GM19238 (cell line): ENCODE results near the gene ZNF672.

Source experiments
- DNase-seq: peaks from one replicate; pipeline ENCODE4 v3.0.0; 2011; ENCODE audit warnings: low spot score; ENCODE audit not compliant: insufficient read length

The ZNF672 gene

GRCh38 chr1:248831842-248832241 is 6.2 kb upstream of the ZNF672 start:
- no peak for DNase-seq

GRCh38 chr1:248834343-248834940 is 3.6 kb upstream of the ZNF672 start:
- DNase-seq = no peak

- DNase-seq = no peak
Measured at GRCh38 chr1:248837045-248837780, 811 bp upstream of the ZNF672 start.

- DNase-seq = peak; percentile 82
Measured at GRCh38 chr1:248838357-248839167, 538 bp downstream of the ZNF672 start.

- no peak for DNase-seq
Measured at GRCh38 chr1:248839168-248839555, 1.1 kb downstream of the ZNF672 start.

DNA sequence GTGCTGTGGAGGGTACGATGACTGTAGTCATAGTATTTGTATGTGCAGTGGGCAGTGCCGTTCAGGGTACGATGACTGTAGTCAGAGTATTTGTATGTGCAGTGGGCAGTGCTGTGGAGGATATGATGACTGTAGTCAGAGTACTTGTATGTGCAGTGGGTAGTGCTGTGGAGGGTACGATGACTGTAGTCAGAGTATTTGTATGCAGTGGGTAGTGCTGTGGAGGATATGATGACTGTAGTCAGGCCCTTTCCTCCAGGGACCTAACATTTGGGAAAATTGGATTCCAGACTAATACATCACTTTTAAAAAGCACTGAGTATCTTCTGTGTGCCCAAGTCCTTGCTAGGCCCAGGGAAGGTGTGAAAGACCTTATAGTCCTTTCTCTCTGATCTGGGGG is 2.9 kb downstream of the ZNF672 start:
- no peak for DNase-seq

DNA sequence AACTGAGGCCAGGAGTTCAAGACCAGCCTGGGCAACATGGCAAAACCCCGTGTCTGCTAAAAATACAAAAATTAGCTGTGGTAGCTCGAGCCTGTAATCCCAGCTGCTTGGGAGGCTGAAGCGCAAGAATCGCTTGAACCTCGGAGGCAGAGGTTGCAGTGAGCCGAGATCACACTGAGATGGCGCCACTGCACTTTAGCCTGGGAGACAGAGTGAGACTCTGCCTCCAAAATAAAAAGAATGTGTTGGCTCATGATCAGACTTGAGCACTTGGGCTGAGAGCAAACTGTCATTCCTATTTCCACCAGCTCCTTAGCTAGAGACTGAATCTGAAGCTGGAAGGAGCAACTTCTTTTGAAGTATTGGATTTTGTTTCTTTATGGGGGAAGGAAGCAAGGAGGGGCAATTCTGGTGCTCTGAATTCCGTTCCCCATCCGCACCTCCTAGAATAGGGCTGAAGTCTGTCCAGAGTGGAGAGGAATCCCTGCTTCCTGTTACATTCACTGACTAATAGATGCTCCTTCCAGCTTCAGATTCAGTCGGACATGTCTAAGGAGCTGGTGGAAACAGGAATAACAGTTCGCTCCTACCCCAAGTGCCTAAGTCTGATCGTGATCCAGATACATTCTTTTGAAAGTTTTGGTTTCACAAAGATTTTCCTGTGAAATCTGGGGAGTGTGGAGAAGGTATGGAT is 3.8 kb downstream of the ZNF672 start:
- DNase-seq = no peak

GRCh38 chr1:248842781-248843331 is 4.8 kb downstream of the ZNF672 start:
- DNase-seq = no peak

DNA sequence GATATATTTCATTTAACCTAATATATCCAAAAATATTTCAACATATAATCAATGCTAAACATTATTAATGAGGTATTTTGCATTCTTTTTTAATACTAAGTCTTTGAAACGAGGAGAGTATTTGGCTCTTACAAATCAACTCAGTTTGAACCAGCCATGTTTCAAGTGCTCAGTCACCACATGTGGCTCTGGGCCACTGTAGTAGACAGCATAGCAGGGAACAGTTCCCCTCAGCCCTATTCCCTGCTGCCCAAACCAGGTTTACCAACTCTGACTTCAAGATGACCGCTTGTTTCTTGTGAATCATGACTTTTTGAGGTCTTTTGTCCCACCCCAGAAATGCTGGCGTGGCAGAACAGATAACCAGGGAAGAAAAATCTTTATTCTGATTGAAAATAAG is 5.7 kb downstream of the ZNF672 start:
- DNase-seq = no peak

- no peak for DNase-seq
Measured at GRCh38 chr1:248844526-248844925, 6.5 kb downstream of the ZNF672 start.

GRCh38 chr1:248847181-248847955 is 9.3 kb downstream of the ZNF672 start:
- no peak for DNase-seq

- DNase-seq = no peak
Measured at GRCh38 chr1:248847956-248848561, 10.0 kb downstream of the ZNF672 start.

- DNase-seq = no peak
Measured at GRCh38 chr1:248848602-248849001, 10.6 kb downstream of the ZNF672 start.

DNA sequence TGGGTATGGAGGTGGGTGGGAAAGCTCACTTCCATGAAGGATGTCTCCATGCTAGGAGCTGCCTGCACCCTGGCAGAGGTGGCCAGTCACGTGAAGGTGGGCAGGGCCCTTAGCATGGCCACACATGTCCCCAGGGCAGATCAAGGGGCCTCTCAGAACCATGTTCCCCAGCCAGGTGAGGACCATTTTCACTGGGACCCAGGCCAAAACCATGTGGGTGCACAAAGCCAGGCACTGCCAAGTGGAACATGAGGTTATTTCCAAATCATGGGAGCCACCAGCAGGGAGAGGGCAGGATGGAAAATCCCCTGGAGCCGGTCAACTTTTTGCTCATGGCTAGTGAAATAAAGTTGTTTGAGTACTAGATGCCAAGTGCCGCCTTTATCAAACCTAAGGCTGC is 11.1 kb downstream of the ZNF672 start:
- DNase-seq = no peak

DNA sequence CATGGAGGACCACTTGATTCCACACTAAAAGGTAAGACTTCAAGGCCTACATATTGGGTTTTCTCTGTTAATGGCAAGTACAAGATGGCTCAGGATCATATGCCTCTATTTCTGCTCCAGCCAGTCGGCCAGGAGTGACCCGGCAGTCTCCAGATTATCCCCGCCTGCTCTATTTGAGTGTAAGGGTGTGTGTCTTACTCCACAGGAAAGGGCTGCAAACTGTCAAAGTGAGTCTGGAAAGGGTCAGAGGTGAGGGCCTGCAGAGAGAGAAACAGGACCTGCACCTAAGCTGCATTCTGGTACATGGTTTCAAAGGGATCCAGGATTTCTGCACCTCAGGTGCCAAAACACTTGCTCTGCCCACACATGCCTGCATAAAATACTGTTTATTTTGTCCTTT is 11.6 kb downstream of the ZNF672 start:
- no peak for DNase-seq

- no peak for DNase-seq
Measured at GRCh38 chr1:248850124-248850523, 12.1 kb downstream of the ZNF672 start.

GRCh38 chr1:248850536-248851251 is 12.7 kb downstream of the ZNF672 start:
- DNase-seq = no peak

GRCh38 chr1:248851390-248851789 is 13.4 kb downstream of the ZNF672 start:
- DNase-seq = no peak

DNA sequence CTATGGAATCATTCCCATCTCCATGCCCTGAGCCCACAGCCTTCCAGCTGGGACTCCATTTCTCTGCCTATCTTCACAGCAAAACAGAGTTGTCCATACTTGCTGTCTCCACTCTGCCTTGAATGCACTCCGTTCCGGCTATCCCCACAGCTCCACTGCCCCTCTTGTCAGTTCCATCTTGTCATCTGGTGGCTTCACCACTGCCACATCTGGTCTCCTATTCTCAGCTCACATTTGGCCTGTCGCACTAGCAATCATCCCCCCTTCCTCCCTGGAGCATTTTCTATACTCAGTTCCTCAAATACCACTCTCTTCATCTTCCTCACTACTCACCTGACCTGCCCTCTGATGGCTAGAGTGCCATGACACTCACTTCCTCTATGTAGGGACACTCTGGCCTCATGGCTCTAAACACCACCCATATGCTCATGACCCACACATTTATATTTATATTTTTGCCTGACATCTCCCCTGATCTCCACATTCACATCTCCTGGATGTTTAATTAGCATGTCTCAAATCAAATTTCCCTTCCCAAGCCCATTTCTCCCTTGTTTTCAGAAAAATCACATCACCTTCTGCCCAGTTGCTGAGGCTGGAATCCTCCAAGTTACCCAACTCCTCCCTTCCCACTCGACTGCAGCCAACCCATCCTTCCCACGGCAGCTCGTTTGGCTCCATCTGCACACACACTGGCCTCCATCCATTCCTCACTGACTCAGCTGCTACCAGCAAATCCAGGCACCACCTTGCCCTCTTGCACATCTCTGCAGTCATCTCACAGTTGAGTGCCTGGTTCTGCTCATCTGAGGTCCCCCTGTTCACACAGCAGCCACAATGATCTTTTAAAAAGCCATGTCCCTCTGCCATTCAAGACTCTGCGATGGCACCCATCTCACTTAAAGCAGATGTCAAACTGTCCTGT is 14.7 kb downstream of the ZNF672 start:
- no peak for DNase-seq
